HG03280 (cell line): ENCODE results near the gene DST.
A peak's percentile ranks its signal among the peaks of the same experiment; 100 is the strongest.
"Not testable (repeated sequence)": the region's sequence is repeated elsewhere in the genome, so short reads cannot be mapped to it uniquely, and the experiment has no call there.

Experiments
- ATAC-seq: cut with Tn5 transposase; IDR thresholded peaks from one replicate; pipeline ENCODE4 v1.9.1; 2021; ENCODE audit warnings: mild to moderate bottlenecking, moderate library complexity; ENCODE audit not compliant: unreplicated experiment

Gene DST

GRCh38 chr6:56573624-56574023 lies 69.1 kb downstream of the DST start:
- ATAC-seq, result no peak

DNA sequence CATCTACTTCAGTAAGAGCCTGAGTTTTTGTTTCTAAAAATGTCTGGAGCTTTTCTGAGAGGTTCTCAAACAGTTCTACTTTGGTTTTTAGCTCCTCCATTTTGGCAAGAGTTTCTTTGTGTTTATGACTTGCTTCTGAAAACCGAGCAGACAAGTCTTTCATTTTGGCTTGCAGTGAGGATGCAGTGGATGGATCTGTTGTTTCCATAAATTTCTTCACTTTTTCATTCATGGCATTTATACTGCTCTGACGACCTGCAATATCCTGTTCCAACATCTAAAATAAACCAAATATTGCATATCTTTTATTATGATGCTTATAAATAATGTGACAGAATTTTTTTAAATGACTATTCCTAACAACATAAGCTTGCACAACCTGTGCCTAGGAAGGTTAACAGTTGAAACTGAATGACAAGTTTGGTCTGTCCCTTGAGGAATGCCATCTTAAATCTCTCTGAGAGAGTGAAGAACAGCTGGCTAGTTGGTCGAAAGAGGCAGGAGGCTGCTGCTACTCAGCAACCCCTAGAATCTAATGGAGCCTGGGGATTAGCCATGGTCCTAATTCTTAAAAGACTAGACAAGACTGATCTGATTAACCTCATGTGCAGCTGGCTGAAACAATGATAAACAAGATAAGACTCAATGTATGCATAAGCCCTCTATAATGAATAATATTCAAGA lies 69.8 kb downstream of the DST start:
- no peak for ATAC-seq

DNA sequence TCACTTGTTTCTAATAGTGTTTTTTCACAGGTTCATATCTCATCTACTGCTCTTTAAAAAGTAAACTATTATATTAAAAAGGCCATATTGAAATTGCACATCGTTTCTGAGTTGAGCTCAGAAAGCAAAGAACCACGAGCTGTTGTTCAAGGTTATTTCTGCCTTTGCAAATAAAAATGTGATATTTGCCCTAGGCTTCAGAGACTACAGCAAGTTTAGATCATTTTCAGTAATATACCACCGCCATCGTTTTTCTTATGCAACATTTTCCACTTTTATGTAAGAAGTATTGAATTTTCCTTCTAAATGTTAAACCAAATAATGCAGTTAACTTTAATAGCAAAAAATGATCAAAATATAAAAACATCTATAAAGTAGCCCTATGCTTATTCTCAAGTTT lies 71.1 kb downstream of the DST start:
- no peak for ATAC-seq

DNA sequence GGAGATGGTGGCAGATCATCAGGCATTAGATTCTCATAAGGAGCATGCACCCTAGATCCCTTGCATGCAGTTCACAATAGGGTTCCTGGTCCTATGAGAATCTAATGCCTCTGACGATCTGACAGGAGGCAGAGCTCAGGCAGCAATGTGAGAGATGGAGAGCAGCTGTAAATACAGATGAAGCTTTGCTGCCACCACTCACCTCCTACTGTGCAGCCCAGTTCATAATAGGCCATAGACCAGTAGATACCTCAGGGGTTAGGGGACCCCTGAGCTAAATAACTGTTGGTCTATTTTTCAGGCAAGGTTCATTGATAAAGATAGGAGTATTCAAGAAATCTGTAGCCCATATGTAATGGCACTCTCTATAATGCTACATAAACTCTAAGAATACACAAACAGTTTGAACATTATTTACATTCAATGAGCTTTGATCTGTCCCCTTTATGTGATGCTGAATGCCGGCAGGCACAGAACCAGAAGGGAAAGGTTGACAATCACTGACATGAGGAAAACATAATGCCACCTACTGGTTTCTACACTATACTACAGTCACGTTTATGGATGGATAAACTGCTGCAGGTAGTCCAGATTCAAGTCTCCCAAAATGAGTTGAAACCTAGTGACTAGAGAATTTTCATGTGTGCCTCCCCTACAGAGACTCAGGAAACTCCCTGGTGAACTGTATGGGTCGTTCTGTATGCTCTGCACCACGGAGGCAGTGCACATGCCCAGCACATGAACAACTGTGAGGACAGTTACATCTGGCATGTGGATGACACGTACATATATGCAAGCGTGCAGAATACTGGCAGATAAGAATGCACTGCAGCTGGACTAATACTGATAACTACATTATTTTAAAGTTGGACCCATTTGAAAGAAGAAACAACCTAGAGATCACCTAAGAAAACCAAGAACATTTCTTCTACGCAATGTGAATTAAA lies 72.0 kb downstream of the DST start:
- ATAC-seq, result peak; percentile 79

DNA sequence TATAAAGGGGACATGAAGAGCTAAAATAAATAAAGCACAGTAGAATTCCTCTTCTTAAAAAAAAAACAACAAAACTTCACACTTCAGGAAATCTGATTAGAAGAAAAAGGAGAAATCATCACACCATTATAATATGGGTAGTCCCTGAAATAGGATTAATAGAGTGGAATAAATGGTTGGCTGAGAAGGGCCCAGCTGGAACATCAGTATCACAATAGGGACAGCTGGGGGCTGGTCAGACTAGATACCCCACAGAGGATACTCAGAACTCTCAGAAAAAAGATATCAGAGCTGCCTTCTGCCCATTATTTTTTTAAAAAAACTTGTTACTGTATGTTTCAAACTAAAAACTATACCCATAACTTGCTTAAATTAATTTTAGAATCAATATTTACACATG lies 75.2 kb downstream of the DST start:
- ATAC-seq, result no peak

GRCh38 chr6:56562730-56563129 lies 80.0 kb downstream of the DST start:
- not testable (repeated sequence) for ATAC-seq

DNA sequence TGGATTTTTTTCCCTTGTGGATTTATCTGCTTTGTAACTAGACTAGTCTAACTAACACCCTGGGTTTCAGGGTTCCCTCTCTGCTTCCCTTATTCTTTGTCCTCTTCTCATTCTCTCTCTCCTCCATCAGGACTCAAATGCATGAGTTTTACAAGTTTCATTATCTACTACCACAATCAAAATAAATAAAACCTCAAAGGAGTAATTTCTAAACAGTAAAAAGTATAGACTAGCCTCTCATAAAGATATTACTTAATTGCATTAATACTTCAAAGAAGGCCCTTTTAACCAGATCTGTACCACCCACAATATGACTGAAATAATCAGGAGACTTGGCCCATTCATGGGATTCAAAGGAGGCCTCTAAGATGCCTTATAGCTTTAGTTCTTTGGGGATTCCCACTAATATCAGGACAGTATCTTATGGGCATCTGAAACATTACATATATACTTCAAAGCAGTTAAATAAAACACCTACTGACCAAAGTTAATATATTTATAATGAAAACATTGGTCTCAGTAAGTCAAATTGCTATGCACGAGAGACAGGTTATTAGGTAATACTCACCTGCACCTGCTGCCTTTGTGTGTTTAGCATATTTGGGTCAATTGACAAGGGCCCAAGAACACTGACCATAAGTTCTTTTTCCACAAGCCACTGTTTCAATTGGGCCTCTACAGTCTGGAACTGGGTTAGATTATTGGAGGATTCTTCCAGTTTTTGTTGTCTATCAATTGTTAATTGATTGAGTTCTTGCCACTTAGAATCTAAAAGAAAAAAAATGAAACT lies 85.7 kb downstream of the DST start:
- no peak for ATAC-seq

DNA sequence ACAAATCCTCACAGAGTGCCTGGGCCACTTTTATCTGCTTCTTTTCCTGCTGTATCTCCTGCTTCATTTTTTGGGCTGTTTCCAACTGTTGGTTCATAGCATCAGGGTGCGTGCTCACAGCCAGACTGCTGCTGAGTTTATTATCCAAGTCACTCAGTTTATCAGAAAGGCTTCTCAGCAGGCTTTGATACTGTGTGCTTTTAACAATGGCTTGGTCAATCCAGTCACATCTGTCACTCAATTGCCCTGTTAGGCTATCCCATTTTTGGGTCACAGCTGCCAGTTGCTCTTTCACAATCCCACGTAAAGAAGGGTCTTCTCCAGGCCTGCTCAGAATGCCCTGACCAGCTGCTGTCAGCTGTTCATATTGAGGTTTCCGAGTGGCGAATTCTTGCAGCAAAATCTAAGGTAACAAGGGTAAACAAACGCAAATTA lies 87.2 kb downstream of the DST start:
- ATAC-seq, result no peak

GRCh38 chr6:56552187-56553130 lies 90.2 kb downstream of the DST start:
- ATAC-seq, result no peak

DNA sequence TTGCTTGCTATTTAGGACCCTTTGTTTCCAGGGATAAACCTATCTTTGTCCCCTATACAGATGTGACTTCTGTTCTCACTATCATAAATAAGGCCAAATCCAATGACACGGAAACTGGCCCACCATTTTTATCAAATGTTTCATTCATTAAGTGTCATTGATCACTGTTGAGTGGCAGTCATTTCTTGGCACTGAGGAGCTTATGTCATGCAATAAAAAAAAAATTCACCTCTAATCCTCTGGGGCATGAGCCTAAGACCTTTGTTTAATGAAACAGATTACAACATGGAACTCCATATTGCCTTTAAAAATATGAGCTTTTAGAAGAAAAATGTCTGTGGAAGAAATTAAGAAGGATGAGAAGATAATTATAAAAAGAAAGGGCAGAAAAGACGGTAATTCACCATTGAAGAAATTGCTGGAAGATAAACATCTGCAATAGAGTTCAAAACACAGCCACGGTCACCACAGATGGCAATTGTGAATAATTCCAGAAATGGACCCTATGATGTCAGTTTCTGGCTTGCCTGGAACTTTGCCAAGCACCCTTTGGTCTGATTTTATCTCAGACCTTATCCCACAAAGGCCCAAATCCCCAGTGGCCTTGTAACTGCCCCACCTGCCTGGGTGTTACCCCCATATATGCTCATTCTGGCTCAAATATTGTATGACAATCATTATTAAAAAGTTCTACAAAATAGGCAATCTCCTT lies 91.1 kb downstream of the DST start:
- ATAC-seq, result no peak

DNA sequence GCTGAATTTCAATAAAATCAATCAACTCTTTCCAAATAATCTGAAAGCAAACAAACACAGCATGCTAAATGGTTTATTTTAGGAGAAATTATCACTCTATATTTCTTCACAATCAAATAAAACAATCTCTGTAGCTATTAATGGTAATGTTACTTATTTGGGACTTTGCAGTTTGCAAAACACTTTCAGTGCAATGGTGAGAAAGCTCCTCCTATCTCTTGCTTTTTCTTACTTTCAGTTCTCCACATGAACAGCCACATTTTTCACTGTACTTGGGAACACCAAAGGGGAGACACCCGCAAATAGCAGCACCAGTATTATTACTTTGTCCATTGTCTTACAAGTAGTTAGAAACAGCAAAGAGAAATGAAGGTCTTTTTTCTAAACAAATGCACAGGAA lies 92.4 kb downstream of the DST start:
- no peak for ATAC-seq

DNA sequence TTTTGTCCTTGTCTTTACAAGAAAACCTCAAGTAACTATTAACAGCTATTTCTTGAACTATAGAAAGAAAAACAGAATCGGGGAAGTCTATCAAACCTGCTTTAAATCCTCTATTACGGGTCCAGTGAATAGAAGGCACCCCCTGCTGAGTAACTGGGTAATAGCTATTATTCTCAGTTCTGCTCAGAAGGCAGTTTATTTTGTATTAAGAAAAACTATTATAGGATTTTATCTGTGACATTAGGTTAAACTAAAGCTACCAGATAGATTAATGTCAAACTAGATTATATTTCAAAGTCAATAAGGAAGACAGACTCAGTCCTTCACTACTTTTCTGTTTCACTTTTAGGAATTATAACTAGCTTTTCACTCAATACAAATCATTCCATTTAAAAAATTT lies 93.7 kb downstream of the DST start:
- ATAC-seq, result no peak

DNA sequence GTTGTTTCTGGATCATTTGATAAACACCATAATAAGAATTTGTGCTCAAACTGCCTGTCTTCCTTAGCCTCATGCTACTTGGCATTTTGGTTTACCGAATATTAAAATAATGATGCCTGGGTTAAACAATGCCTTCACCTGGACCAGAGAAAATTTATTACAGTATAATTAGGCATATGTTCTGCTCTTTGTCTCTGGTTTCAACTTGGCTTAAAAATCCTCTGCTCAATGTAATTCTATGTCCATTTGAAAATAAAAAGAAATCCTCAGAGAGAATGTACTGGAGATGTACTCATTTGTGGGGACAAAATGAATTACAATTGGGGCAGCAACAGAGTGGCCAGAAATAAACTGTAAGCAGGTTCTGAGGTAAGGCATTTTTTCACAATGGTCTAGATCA lies 95.0 kb downstream of the DST start:
- no peak for ATAC-seq

DNA sequence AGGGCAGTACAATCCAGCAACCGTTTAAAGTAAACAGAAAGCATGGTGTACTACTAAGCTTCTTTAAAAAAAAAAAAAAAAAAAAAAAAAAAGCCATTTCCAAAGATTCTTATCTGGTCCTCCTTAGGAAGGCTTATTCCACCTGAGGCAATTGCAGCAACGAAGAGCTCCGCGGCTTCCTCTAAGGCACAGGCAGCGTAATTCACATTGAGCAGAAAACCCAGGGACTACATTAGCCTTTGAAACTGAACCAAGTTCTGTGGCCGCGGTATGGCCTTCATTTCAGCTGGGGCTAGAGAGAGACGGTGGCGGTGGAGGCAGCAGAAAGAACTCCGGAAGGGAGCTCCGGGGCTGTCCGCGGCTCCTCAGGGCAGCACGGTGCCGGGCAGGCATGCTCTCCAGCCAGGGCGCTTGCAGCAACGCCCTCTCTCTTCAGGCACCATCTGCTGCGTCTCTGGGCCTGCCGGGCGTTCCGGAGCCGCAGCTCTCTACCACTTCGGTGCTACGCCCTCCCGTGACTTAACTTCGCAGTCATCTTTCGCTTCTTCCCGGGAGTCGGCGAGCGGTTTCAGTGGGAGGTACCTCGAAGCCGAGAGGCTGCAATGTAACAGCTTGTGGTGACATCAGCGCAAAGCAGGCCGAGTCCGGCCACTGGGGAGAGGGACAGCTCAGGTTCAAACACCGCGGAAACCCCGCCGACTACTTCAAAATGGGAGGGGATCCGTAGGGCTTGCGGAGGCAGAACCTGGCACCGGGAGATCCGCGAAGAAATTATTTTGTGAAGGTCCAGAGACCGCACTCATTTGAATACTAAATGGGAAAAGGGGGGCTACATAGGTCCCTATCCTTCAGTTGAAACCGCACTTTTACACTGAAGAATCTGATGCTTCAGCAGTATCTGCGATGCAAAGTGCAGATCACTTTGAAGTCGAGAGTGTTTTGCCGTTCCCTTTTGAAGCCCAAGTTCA lies 100.0 kb downstream of the DST start:
- ATAC-seq, result peak; percentile 96

- no peak for ATAC-seq
Observed at GRCh38 chr6:56541741-56542360, 100.8 kb downstream of the DST start.

DNA sequence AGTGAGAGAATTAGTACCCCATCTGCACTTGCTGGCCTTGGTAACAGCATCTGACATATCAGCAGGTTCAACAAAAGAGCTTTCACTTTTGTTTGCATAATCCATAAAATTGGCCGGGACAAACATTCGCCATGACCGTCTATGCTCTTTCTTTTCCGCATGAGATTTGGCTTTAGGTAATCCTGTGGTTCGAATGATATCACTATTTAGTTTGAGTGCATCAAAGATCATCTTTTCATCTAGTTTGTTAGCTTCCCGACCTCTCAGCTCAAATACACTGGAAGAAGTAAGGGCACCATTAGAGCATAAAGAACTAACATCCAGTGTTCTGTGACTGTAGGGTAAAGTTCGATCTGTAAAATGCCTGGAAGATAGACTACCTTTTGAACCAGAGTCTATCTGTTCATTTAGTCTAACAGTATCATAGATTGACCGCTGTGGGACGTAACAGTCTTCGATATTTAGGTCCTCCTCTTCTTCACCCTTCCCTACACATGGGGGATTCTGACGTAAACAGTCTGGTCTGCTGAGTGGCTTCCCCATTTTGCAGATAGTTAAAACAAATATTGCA lies 101.6 kb downstream of the DST start:
- no peak for ATAC-seq

DNA sequence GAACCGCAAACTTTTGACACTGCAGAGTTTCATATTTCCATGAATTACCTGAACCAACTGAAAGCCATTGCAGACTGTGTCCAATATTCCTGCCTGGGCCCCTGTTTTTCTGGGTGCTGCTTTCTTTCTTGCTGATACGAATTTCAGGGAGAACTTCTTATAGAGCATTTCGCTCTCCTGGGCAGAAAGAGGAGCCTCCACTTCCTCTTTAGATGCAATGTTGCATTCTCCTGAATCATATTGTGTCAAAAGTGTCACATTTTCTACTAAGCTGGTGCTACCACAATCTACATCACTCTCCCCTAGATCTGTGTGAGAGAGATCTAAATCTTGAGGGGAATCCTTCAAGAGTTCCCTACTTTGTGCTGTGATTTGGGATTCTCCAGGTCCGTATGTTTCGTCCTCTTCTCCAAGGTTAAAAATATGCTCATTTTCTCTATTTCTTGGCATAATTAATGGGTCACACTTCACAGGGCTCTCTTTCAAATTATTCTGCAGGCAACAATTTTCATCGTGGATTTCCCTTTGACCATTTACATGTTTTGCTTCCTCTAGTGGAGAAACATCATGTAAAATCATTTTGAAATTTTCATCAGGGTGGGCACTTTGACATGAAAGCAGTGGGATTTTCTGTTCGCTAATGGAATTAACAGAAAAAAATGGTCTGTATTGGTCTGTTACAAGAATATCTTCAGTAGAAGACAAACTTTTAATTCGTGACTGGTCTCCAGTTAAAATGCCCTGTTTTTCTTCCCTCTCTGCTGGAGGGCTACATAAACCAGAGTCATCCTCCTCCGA lies 102.3 kb downstream of the DST start:
- no peak for ATAC-seq
